K562 (cell line): ENCODE data around the gene TAF8. TPM values are rescaled to one million over a fixed set of nuclear protein-coding genes. Genes with fewer than 3 reads are reported as not detected.
A peak's percentile ranks its signal among the peaks of the same experiment; 100 is the strongest.

ENCODE experiments used
- ATAC-seq: fragments of 200-7000 bp; cut with Tn5 transposase; 3 replicates; pipeline ENCODE4 v1.9.1; 2020; ENCODE audit warnings: moderate library complexity
- BruUV-seq: library from RNA; stranded (reverse); fragments of 400-500 nt; replicated peaks from 2 replicates; lab custom pipeline; 2021; lab: Mats Ljungman, UMichigan
- CTCF ChIA-PET: fragments of 300-600 bp; formaldehyde crosslinking; extraction: SDS; loops from one replicate; lab custom pipeline; 2021; ENCODE audit warnings: low intra/inter-chr PET ratio; lab: Yijun Ruan, JAX
- POLR2A ChIA-PET: fragments of 300-600, 350-650 bp; sonication (Branson Sonifier 250); formaldehyde crosslinking; extraction: SDS; loops from one replicate; lab custom pipeline; 2021; ENCODE audit warnings: antibody characterized with exemption, inconsistent platforms; lab: Yijun Ruan, JAX
- DNase-seq, 4 experiments: peaks; one replicate each; pipeline versions ENCODE4 v3.0.0 to v3.0.0-alpha.2; 2011 to 2018; ENCODE audit warnings: low spot score in 3 of 4, mixed read lengths in 3 of 4; ENCODE audit errors: extremely low read depth in 1 of 4
- FAIRE-seq: peaks from 2 replicates; lab custom pipeline; 2011; peaks lifted over from hg19 to GRCh38; lab: Jason Lieb, UNC
- H2AFZ ChIP-seq: 2 replicates; pipeline ENCODE4 v1.6.0; 2011; ENCODE audit warnings: low read depth, low read length, control low read depth, inconsistent platforms
- H3K27ac ChIP-seq: fragments of 200-600 bp; 3 replicates; pipeline ENCODE4 v1.8.0; 2011; ENCODE audit warnings: low read depth, mild to moderate bottlenecking, control low read depth, inconsistent platforms, low read length, moderate library complexity, mixed read lengths; ENCODE audit errors: extremely low read depth
- H3K27me3 ChIP-seq, 2 experiments: fragments of 300-600 bp in 1 of 2; 2 replicates in 1 of 2; 3 replicates in 1 of 2; pipeline versions ENCODE4 v1.6.0 to v1.8.0; 2011; ENCODE audit warnings: inconsistent platforms in 2 of 2, low read length in 2 of 2, mild to moderate bottlenecking in 1 of 2, mixed read lengths in 1 of 2, moderate library complexity in 1 of 2; ENCODE audit not compliant: control insufficient read depth in 2 of 2, insufficient read depth in 2 of 2
- H3K36me3 ChIP-seq: fragments of 300-600 bp; 3 replicates; pipeline ENCODE4 v1.8.0; 2011; ENCODE audit warnings: mild to moderate bottlenecking, low read length, inconsistent platforms; ENCODE audit not compliant: control insufficient read depth, insufficient read depth
- H3K4me1 ChIP-seq, 2 experiments: fragments of 200-600 bp in 1 of 2; replicated peaks in 1 of 2; 2 replicates in 1 of 2; 3 replicates in 1 of 2; pipeline versions ENCODE4 v1.5.1 to v1.8.0; 2011; ENCODE audit warnings: inconsistent platforms in 2 of 2, low read length in 2 of 2, mild to moderate bottlenecking in 1 of 2, mixed read lengths in 1 of 2, moderate library complexity in 1 of 2; ENCODE audit not compliant: control insufficient read depth in 2 of 2, insufficient read depth in 2 of 2
- H3K4me2 ChIP-seq: 2 replicates; pipeline ENCODE4 v1.6.1; 2011; ENCODE audit warnings: low read length, control low read depth, inconsistent platforms, mixed read lengths; ENCODE audit not compliant: insufficient read depth
- H3K4me3 ChIP-seq: fragments of 200-600 bp; sonication (generic), shearing (Covaris generic); 2 replicates; pipeline ENCODE4 v1.5.1; 2016; ENCODE audit warnings: control low read depth, inconsistent platforms
- H3K79me2 ChIP-seq: fragments of 200-600 bp; 3 replicates; pipeline ENCODE4 v1.8.0; 2011; ENCODE audit warnings: low read length, inconsistent platforms; ENCODE audit not compliant: control insufficient read depth, insufficient read depth
- H3K9ac ChIP-seq, 2 experiments: 2 replicates each; pipeline versions ENCODE4 v1.6.0 to v1.6.1; 2011; ENCODE audit warnings: low read depth in 2 of 2, low read length in 2 of 2, control low read depth in 1 of 2, inconsistent platforms in 1 of 2, mild to moderate bottlenecking in 1 of 2, mixed read lengths in 1 of 2; ENCODE audit not compliant: insufficient read depth in 1 of 2
- H3K9me1 ChIP-seq: one replicate; pipeline ENCODE4 v1.6.0; 2011; ENCODE audit warnings: inconsistent platforms, mild to moderate bottlenecking, low read length, moderate library complexity; ENCODE audit not compliant: control insufficient read depth, insufficient read depth
- H3K9me3 ChIP-seq: replicated peaks from 2 replicates; pipeline ENCODE4 v1.5.1; 2011; ENCODE audit warnings: low read depth, low read length, inconsistent platforms; ENCODE audit not compliant: control insufficient read depth, insufficient read depth
- H4K20me1 ChIP-seq: replicated peaks from 2 replicates; pipeline ENCODE4 v1.6.1; 2011; ENCODE audit warnings: low read length, inconsistent platforms, mixed read lengths; ENCODE audit not compliant: control insufficient read depth, insufficient read depth
- BRF2 ChIP-seq: IDR thresholded peaks from 3 replicates; pipeline ENCODE4 v1.6.1; 2011; ENCODE audit warnings: borderline replicate concordance, mild to moderate bottlenecking; ENCODE audit not compliant: insufficient read length, insufficient read depth
- MAFK ChIP-seq: IDR thresholded peaks from 2 replicates; pipeline ENCODE4 v1.6.1; 2011; ENCODE audit warnings: low read length, improper control_type of control experiment
- MAX ChIP-seq: sonication (generic); formaldehyde crosslinking; IDR thresholded peaks from 2 replicates; pipeline ENCODE4 v1.9.0; 2022; ENCODE audit warnings: mild to moderate bottlenecking, missing genetic modification reagents
- RBFOX2 ChIP-seq: fragments of 200-400 bp; formaldehyde crosslinking; IDR thresholded peaks from 2 replicates; pipeline ENCODE4 v1.6.1; 2017; ENCODE audit warnings: low read depth, mild to moderate bottlenecking, low read length, moderate library complexity
- UBTF ChIP-seq, 2 experiments: IDR thresholded peaks; 2 replicates each; pipeline ENCODE4 v1.6.1; 2012; ENCODE audit warnings: improper control_type of control experiment in 2 of 2, low read depth in 2 of 2, low read length in 2 of 2, borderline replicate concordance in 1 of 2
- YY1 ChIP-seq, 3 experiments: IDR thresholded peaks; 2 replicates each; pipeline ENCODE4 v1.6.1; 2011; ENCODE audit warnings: low read length in 2 of 3, mild to moderate bottlenecking in 2 of 3, moderate library complexity in 2 of 3, borderline replicate concordance in 1 of 3, control low read depth in 1 of 3, low read depth in 1 of 3; ENCODE audit not compliant: insufficient read depth in 3 of 3, insufficient replicate concordance in 2 of 3, control insufficient read depth in 1 of 3, insufficient read length in 1 of 3; ENCODE audit errors: extremely low read depth in 1 of 3
- ZNF143 ChIP-seq: sonication (generic); formaldehyde crosslinking; IDR thresholded peaks from 2 replicates; pipeline ENCODE4 v1.9.0; 2022; ENCODE audit warnings: mild to moderate bottlenecking, missing genetic modification reagents
- ZNF175 ChIP-seq: fragments of 200-800 bp; sonication (Bioruptor generic); IDR thresholded peaks from 2 replicates; pipeline ENCODE4 v1.6.1; 2016; ENCODE audit warnings: low read depth, mild to moderate bottlenecking, missing genetic modification characterization, missing compliant biosample characterization
- ZNF316 ChIP-seq: fragments of 450-650 bp; IDR thresholded peaks from 2 replicates; pipeline ENCODE4 v1.6.1; 2016
- WGBS: fragments of 100-300 bp; shearing (Covaris generic); methylation state at CpG from one replicate; pipeline ENCODE4 v1.1.6; 2016; ENCODE audit warnings: low coverage, mixed read lengths; ENCODE audit not compliant: insufficient coverage; ENCODE audit errors: missing lambda C conversion rate; 5-methylcytosine and 5-hydroxymethylcytosine counted together
- in situ Hi-C: fragments of 300-500 bp; cut with MboI; formaldehyde crosslinking; loops from 4 replicates; pipeline ENCODE4 v1.15.0; 2018; ENCODE audit warnings: inconsistent platforms, mixed read lengths
- intact Hi-C: fragments of 100-400 bp; cut with micrococcal nuclease; formaldehyde crosslinking; loops from 2 replicates; pipeline ENCODE4 v1.14.2; 2022
- polyA plus RNA-seq, 8 experiments: library from polyadenylated mRNA; depleted of rRNA in 4 of 8; stranded (reverse) in 5 of 8; unstranded in 3 of 8; fragments of >200 nt; fragmentation: Nextera tagmentation in 2 of 8; fragmentation: Illumina TruSeq in 1 of 8; extraction: Ambion mirVana in 2 of 8; extraction: Trizol in 1 of 8; gene quantifications; 2 replicates each; pipeline versions ENCODE4 v1.2.1 to v1.2.3, GENCODE V29; 2011 to 2014; ENCODE audit warnings: inconsistent platforms in 1 of 8, missing spikeins in 1 of 8
- total RNA-seq, 7 experiments: library from RNA; depleted of rRNA in 6 of 7; stranded (reverse); fragments of >200 nt in 6 of 7; fragmentation: Illumina TruSeq in 2 of 7; extraction: Trizol in 2 of 7; gene quantifications; 2 replicates each; pipeline versions ENCODE4 v1.2.1 to v1.2.3, GENCODE V29; 2011 to 2021; ENCODE audit warnings: low replicate concordance in 1 of 7

TAF8 gene
- total and polyA plus RNA-seq, 9 of the 15 experiments (the other 6 are each of a cell fraction or from before 2014, with no cell fraction given): 29.4 to 84.0 (median 52.6) TPM

GRCh38 chr6:42059743-42060142 lies 9.4 kb downstream of the TAF8 start:
- Histone ChIP-seq H3K36me3 (peaks cover 92% of the 10 kb centered on the region), H4K20me1 (no peaks in the 10 kb centered on the region), H3K79me2 (no peaks in the 10 kb centered on the region), H3K27me3 (no peaks in the 10 kb centered on the region), H3K9ac (no peak overlapping the region), H3K4me1 (no peaks in the 10 kb centered on the region), H3K9me3 (no peaks in the 10 kb centered on the region), H3K9me1 (no peaks in the 10 kb centered on the region), H2AFZ (no peak overlapping the region), H3K27ac (no peak overlapping the region), H3K4me2 (no peak overlapping the region), H3K4me3 (no peak overlapping the region)
- BruUV-seq: no TSS peak
- DNase-seq (no peak), ATAC-seq (no peak), FAIRE-seq (no peak)
- intact Hi-C loops (no loop called here), in situ Hi-C loops (no loop called here)
- 92% methylated on average over 5 of the region's 5 CpGs for WGBS
- POLR2A ChIA-PET: interaction anchor here (1.5 to 4.3 kb wide), 3 partner anchors 8 to 12 kb away, joined by 4 to 27 read pairs (median 5); partner anchors contain the start of gene TAF8
- TF ChIP-seq ZNF175 (CRISPR knock-in tag) (no peak), ZNF316 (peak; percentile 41; the same call in 1 of the 2 replicates), MAFK (0 out of 2 replicates have a peak, but pooled peaks have one; percentile 20)
- CTCF ChIA-PET: no interaction called here

GRCh38 chr6:42066156-42066675 lies 15.9 kb downstream of the TAF8 start:
- intact Hi-C loops: no loop called here
- Histone ChIP-seq H3K9ac (no peak overlapping the region), H3K4me3 (no peak overlapping the region), H3K9me1 (peaks cover 3% of the 10 kb centered on the region), H3K4me1 (no peaks in the 10 kb centered on the region), H3K9me3 (no peaks in the 10 kb centered on the region), H3K79me2 (no peaks in the 10 kb centered on the region), H4K20me1 (no peaks in the 10 kb centered on the region), H3K4me2 (no peak overlapping the region), H3K27me3 (no peaks in the 10 kb centered on the region), H3K36me3 (peaks cover 83% of the 10 kb centered on the region), H2AFZ (no peak overlapping the region), H3K27ac (no peak overlapping the region)
- BruUV-seq: no TSS peak
- ChIA-PET CTCF (no interaction called here), POLR2A (interaction anchor here (0.5 to 2.0 kb wide), 8 partner anchors 9 to 499 kb away, joined by 3 to 10 read pairs (median 4); partner anchors contain the start of gene TAF8)
- in situ Hi-C loops: no loop called here
- no peak for FAIRE-seq
- 96% methylated on average over 13 of the region's 13 CpGs for WGBS
- no peak for ATAC-seq
- DNase-seq: no peak
- peak; percentile 28; the same call in 1 of the 2 replicates for TF ChIP-seq MAX (CRISPR knock-in tag)
- TF ChIP-seq UBTF (IDR thresholded peaks at IDR 0.05; ENCODE audit: borderline replicate concordance in 1 of 2, low read depth in 2 of 2, low read length in 2 of 2): no peak
- TF ChIP-seq RBFOX2: no peak
- TF ChIP-seq BRF2: no peak
- no peak for TF ChIP-seq YY1 (IDR thresholded peaks at IDR 0.05; ENCODE audit: borderline replicate concordance in 1 of 3, control insufficient read depth in 1 of 3, extremely low read depth in 1 of 3, insufficient read depth in 3 of 3, insufficient read length in 1 of 3, insufficient replicate concordance in 2 of 3, low read depth in 1 of 3, low read length in 2 of 3)
- TF ChIP-seq ZNF143: no peak
